LNCAP (cell line): ENCODE results near the gene RASA3.

Experiments
- TF ChIP-seq, protein P1 (sequence below): fragments of 450-650 bp; IDR thresholded peaks from 2 replicates; pipeline ENCODE4 v1.5.1; 2017; ENCODE audit warnings: mild to moderate bottlenecking

Gene RASA3

GRCh38 chr13:114077933-114078325, 54.5 kb downstream of the RASA3 start:
- TF ChIP-seq, protein P1, sequence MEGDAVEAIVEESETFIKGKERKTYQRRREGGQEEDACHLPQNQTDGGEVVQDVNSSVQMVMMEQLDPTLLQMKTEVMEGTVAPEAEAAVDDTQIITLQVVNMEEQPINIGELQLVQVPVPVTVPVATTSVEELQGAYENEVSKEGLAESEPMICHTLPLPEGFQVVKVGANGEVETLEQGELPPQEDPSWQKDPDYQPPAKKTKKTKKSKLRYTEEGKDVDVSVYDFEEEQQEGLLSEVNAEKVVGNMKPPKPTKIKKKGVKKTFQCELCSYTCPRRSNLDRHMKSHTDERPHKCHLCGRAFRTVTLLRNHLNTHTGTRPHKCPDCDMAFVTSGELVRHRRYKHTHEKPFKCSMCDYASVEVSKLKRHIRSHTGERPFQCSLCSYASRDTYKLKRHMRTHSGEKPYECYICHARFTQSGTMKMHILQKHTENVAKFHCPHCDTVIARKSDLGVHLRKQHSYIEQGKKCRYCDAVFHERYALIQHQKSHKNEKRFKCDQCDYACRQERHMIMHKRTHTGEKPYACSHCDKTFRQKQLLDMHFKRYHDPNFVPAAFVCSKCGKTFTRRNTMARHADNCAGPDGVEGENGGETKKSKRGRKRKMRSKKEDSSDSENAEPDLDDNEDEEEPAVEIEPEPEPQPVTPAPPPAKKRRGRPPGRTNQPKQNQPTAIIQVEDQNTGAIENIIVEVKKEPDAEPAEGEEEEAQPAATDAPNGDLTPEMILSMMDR, result no peak

- TF ChIP-seq, protein P1, result no peak
Observed at GRCh38 chr13:114077099-114077932, 55.1 kb downstream of the RASA3 start.

DNA sequence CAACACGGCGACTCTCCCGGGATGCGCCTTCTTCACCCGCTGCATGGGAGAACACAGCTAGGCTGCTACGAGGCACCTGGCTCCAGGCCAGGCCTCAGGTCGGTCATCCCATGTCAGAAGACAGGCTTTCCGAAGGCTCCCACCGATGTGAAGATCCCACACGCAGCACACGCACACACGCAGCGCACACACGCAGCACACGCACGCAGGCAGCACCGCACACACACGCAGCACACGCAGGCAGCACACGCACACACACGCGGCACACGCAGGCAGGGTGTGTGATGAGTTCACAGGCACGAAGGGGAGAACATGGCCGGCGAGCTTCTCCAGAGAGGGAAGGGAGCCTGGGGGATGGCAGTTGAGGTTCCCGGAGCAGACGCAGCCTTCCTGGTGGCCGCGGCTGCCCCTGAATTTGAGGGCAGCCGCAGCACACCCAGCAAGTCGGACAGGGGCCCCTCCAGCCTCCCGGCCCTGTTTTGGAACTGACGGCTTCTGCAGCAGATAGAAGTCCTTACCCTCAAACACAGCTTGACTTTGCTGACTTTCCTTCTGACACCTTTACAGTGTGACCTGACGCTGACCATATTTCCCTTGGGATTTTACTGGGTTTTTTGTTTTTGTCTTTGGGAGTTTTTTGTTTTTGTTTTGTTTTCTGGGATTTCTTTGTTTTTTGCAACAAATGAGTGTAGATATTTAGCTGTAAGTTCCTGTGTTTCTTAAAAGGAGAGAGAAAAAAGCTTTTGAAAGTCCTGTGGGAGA, 55.9 kb downstream of the RASA3 start:
- TF ChIP-seq, protein P1, result no peak

- TF ChIP-seq, protein P1, result no peak
Observed at GRCh38 chr13:114074671-114075315, 57.6 kb downstream of the RASA3 start.

DNA sequence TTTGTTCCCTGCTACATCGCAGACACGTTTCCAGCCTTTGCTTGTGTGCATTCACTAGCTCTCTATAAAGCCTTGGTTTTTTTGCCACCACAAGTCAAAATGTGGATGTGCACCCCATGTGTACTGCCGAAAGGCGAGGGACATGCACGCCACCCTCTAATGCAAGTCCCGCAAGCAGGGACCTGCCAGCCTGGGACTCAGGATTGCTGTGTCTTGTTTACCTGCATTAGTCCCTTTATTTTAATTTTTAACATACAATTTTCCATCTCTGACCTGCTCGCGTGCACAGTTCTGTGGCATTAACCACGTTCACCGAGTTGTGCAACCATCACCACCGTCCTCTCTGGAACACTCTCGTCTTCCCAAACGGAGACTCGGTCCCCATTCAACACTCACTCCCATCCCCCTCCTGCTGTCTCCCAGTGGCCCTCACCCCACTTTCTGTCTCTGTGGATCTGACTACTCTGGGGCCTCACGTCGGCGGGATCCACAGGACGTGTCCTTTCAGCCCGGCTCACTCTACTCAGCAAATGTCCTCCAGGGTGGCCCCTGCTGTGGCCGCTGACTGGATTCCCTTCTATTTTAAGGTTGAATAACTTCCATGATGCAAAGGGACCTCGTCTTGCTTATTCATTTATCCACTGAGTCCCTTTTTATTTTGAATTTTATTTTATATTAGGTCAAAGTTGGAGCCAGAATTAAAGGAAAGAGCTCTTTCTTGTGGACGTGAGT, 58.4 kb downstream of the RASA3 start:
- TF ChIP-seq, protein P1, result no peak

GRCh38 chr13:114072421-114072820, 60.0 kb downstream of the RASA3 start:
- TF ChIP-seq, protein P1, result no peak

- TF ChIP-seq, protein P1, result no peak
Observed at GRCh38 chr13:114071991-114072390, 60.4 kb downstream of the RASA3 start.
